ENCODE data around the gene PRDM2. TPM values are rescaled to one million over a fixed set of nuclear protein-coding genes. Genes with fewer than 3 reads are reported as not detected.

PRDM2 gene
- total RNA-seq, 1 donor from 2014 or later = 64.2 TPM

- intact Hi-C loops (cut with micrococcal nuclease) = no loop called here
Observed at GRCh38 chr1:13762642-13763041, 62.7 kb downstream of the PRDM2 start.

GRCh38 chr1:13763222-13763621 lies 63.2 kb downstream of the PRDM2 start:
- intact Hi-C loops (cut with micrococcal nuclease) = no loop called here

- intact Hi-C loops (cut with micrococcal nuclease) = no loop called here
Observed at GRCh38 chr1:13763991-13764390, 64.0 kb downstream of the PRDM2 start.

GRCh38 chr1:13764588-13765332 lies 64.8 kb downstream of the PRDM2 start:
- intact Hi-C loops (cut with micrococcal nuclease) = no loop called here

- intact Hi-C loops (cut with micrococcal nuclease) = no loop called here
Observed at GRCh38 chr1:13766592-13767564, 66.9 kb downstream of the PRDM2 start.

GRCh38 chr1:13769212-13769611 lies 69.2 kb downstream of the PRDM2 start:
- intact Hi-C loops (cut with micrococcal nuclease) = no loop called here

- intact Hi-C loops (cut with micrococcal nuclease) = no loop called here
Observed at GRCh38 chr1:13769830-13770229, 69.8 kb downstream of the PRDM2 start.

- intact Hi-C loops (cut with micrococcal nuclease) = no loop called here
Observed at GRCh38 chr1:13770743-13771142, 70.8 kb downstream of the PRDM2 start.

GRCh38 chr1:13771745-13772144 lies 71.8 kb downstream of the PRDM2 start:
- intact Hi-C loops (cut with micrococcal nuclease) = no loop called here

- intact Hi-C loops (cut with micrococcal nuclease) = no loop called here
Observed at GRCh38 chr1:13772271-13772670, 72.3 kb downstream of the PRDM2 start.

GRCh38 chr1:13774121-13774520 lies 74.1 kb downstream of the PRDM2 start:
- intact Hi-C loops (cut with micrococcal nuclease) = no loop called here

GRCh38 chr1:13775459-13775858 lies 75.5 kb downstream of the PRDM2 start:
- intact Hi-C loops (cut with micrococcal nuclease) = no loop called here

GRCh38 chr1:13775916-13776315 lies 75.9 kb downstream of the PRDM2 start:
- intact Hi-C loops (cut with micrococcal nuclease) = loop anchor here (1.0 kb wide), 1 partner anchor 40 kb away; no protein-coding TSS in a partner anchor

- intact Hi-C loops (cut with micrococcal nuclease) = no loop called here
Observed at GRCh38 chr1:13778431-13778830, 78.4 kb downstream of the PRDM2 start.

- intact Hi-C loops (cut with micrococcal nuclease) = no loop called here
Observed at GRCh38 chr1:13779930-13780329, 79.9 kb downstream of the PRDM2 start.

GRCh38 chr1:13780780-13781179 lies 80.8 kb downstream of the PRDM2 start:
- intact Hi-C loops (cut with micrococcal nuclease) = no loop called here

- intact Hi-C loops (cut with micrococcal nuclease) = no loop called here
Observed at GRCh38 chr1:13781228-13781627, 81.2 kb downstream of the PRDM2 start.

- intact Hi-C loops (cut with micrococcal nuclease) = no loop called here
Observed at GRCh38 chr1:13781907-13782633, 82.1 kb downstream of the PRDM2 start.

- intact Hi-C loops (cut with micrococcal nuclease) = no loop called here
Observed at GRCh38 chr1:13782634-13783360, 82.8 kb downstream of the PRDM2 start.

- intact Hi-C loops (cut with micrococcal nuclease) = no loop called here
Observed at GRCh38 chr1:13783551-13783950, 83.6 kb downstream of the PRDM2 start.

GRCh38 chr1:13784971-13785370 lies 85.0 kb downstream of the PRDM2 start:
- intact Hi-C loops (cut with micrococcal nuclease) = no loop called here

All from T-helper 1 cell treated with Interleukin-12 subunit alpha and Interleukin-12 subunit beta and Interleukin-4 antibody, amounts not matched to agents 30 ng/mL and 1 ng/mL, for 36 hours (primary cell).